Measurements from ENCODE around the gene ITPA. TPM values are rescaled to one million over a fixed set of nuclear protein-coding genes. Genes with fewer than 3 reads are reported as not detected.

The ITPA gene
- total RNA-seq, 2 donors from 2014 or later = 35.2 to 67.6 TPM

- DNase-seq = no peak
- no peak for TF ChIP-seq CTCF (IDR thresholded peaks at IDR 0.05)
- Histone ChIP-seq H3K9me3 (no peaks in the 10 kb centered on the region), H3K9ac (ENCODE audit: low read depth in 2 of 2, low read length in 2 of 2) (no peak overlapping the region), H3K27me3 (no peaks in the 10 kb centered on the region), H3K4me1 (peaks cover 3% of the 10 kb centered on the region), H3K4me3 (no peak overlapping the region), H3K36me3 (no peaks in the 10 kb centered on the region), H3K27ac (no peak overlapping the region)
- intact Hi-C loops (cut with DNase I) = loop anchor here (5.0 kb wide), 1 partner anchor 44 kb away; the partner anchor contains the start of gene ITPA
These were observed 45.9 kb upstream of the ITPA start for GRCh38 chr20:3163099-3164042.

- Histone ChIP-seq H3K27me3 (no peaks in the 10 kb centered on the region), H3K4me3 (no peak overlapping the region)
- TF ChIP-seq CTCF (IDR thresholded peaks at IDR 0.05) = no peak
These were observed 45.1 kb upstream of the ITPA start for GRCh38 chr20:3164043-3164762.

DNA sequence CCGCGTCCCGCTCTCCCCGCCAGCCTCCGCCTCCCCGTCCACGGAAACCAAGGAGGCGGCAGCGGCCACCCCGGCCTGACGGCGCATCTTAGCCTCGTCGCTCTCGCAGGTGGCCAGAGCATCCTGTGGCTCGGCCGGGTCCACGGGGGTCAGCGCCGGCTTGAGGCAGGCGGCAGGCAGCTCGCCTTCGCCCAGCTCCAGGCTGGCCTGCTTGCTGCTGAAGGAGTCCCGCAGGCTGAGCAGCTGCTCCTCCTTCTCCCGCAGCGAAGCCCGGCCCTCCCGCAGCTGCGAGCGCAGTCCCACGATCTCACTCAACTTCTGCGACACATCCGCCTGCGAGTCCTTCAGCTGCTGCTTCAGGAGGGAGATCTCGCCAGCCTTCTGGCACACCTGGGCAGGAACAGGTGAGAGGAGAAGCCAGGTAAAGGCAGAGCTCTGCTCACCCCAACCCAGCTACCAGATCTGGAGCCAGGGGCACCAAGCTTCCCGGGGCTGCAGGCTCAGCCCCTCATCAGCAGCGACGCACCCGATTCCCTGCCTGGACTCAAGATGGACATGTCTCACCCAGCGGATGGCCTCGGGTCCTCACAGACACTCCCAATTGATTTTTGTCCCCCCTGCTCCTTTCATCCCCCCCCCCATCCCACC lies 44.4 kb upstream of the ITPA start:
- H3K4me1 ChIP-seq = no peaks in the 10 kb centered on the region
- H3K9ac ChIP-seq (ENCODE audit: low read depth in 2 of 2, low read length in 2 of 2) = no peak overlapping the region
- no peak for TF ChIP-seq CTCF (IDR thresholded peaks at IDR 0.05)
- no peak overlapping the region for H3K4me3 ChIP-seq
- no peak overlapping the region for H3K27ac ChIP-seq
- H3K36me3 ChIP-seq = no peaks in the 10 kb centered on the region
- H3K27me3 ChIP-seq = no peaks in the 10 kb centered on the region
- intact Hi-C loops (cut with DNase I) = loop anchor here (5.0 kb wide), 1 partner anchor 42 kb away; the partner anchor contains the start of gene ITPA
- no peak for DNase-seq
- H3K9me3 ChIP-seq = no peaks in the 10 kb centered on the region

More at GRCh38 chr20:3164043-3164762, 45.1 kb upstream of the ITPA start:
- H3K9me3 ChIP-seq = no peaks in the 10 kb centered on the region
- no peak overlapping the region for H3K9ac ChIP-seq (ENCODE audit: low read depth in 2 of 2, low read length in 2 of 2)
- H3K36me3 ChIP-seq = no peaks in the 10 kb centered on the region
- no peaks in the 10 kb centered on the region for H3K4me1 ChIP-seq
- H3K27ac ChIP-seq = no peak overlapping the region
- intact Hi-C loops (cut with DNase I) = loop anchor here (5.0 kb wide), 1 partner anchor 43 kb away; the partner anchor contains the start of gene ITPA
- DNase-seq = no peak

DNA sequence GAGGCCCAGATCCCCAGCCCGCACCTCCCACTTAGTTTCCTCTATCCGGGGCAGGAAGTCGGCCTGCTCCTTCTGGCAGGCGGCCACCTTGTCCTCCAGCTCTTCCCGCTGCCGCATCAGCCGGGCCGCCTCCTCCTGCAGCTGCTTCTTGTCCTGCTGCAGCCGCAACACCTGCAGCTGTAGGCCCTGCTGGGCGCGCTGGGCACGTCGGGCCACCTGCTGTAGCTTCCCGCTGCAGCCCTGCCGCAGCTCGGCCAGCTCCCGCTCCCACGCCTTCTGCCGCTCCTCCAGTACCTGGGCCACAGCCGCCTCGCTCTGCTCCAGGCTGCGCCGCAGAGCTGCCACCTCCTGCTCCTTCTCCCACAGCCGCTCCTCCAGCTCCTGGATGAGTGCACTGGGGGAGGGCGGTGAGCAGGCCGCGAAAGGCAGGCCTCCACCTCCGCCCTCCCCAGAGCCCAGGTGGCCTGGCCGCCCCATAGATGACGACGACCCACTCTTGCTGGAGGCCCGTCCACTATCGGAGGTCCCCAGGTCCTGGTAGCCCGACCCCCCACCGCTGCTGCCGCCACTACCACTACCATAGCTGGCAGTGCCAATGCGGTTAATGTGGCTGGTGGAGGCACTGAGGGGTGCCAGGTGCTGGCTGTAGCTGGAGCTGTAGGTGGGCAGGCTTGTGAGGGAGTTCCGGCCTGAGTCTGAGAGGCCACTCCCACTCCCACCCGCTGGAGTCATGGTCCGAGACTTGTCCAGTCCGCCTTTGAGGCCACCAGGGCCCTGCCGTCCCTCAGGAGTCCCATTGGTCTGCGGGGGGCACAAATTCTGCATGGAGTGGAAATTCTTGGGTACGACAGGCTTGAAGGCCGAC lies 43.6 kb upstream of the ITPA start:
- no peak for DNase-seq
- Histone ChIP-seq H3K27me3 (no peaks in the 10 kb centered on the region), H3K27ac (no peak overlapping the region), H3K9me3 (no peaks in the 10 kb centered on the region), H3K4me3 (no peak overlapping the region), H3K36me3 (no peaks in the 10 kb centered on the region), H3K9ac (ENCODE audit: low read depth in 2 of 2, low read length in 2 of 2) (peak overlapping the region in 1 of 2 donors; percentile 12), H3K4me1 (no peaks in the 10 kb centered on the region)
- intact Hi-C loops (cut with DNase I) = no loop called here
- no peak for TF ChIP-seq CTCF (IDR thresholded peaks at IDR 0.05)

All from colonic mucosa (tissue), 4 donors.